Left ventricle myocardium inferior (tissue), 1 donor: ENCODE measurements around the gene APBA1. TPM values are rescaled to one million over a fixed set of nuclear protein-coding genes. Genes with fewer than 3 reads are reported as not detected.

Experiments used
- DNase-seq: peaks from one replicate; pipeline ENCODE4 v3.0.0-alpha.2; 2020
- H3K27ac ChIP-seq: fragments of 200-600 bp; replicated peaks from 2 replicates; pipeline ENCODE4 v1.8.0; 2021
- H3K27me3 ChIP-seq: fragments of 200-600 bp; 2 replicates; pipeline ENCODE4 v1.8.0; 2021; ENCODE audit warnings: low read depth
- H3K36me3 ChIP-seq: fragments of 200-600 bp; 2 replicates; pipeline ENCODE4 v1.8.0; 2021
- H3K4me1 ChIP-seq: fragments of 200-600 bp; 2 replicates; pipeline ENCODE4 v1.8.0; 2021
- H3K4me3 ChIP-seq: fragments of 200-600 bp; 2 replicates; pipeline ENCODE4 v1.8.0; 2021; ENCODE audit warnings: mild to moderate bottlenecking, moderate library complexity
- H3K9me3 ChIP-seq: fragments of 200-600 bp; replicated peaks from 2 replicates; pipeline ENCODE4 v1.8.0; 2021
- intact Hi-C: fragments of 100-400 bp; cut with micrococcal nuclease; formaldehyde crosslinking; loops from one replicate; pipeline ENCODE4 v1.11.0; 2022
- total RNA-seq: library from RNA; stranded (reverse); fragmentation: NEBNext Ultra II Directional; extraction: Animal tissue kit (Norgen Biotek cat#: 25700); gene quantifications from one replicate; pipeline ENCODE4 v1.2.1, GENCODE V29; 2021
- TF ChIP-seq, protein P1 (sequence below): fragments of 200-600 bp; IDR thresholded peaks from 2 replicates; pipeline ENCODE4 v1.8.0; 2021; ENCODE audit warnings: antibody characterized with exemption, mild to moderate bottlenecking, borderline replicate concordance
- donor health status: DM: no; HTN: yes; CAD: no; lungs with severe emphysema.

The APBA1 gene
- total RNA-seq, 1 donor from 2014 or later = 3.0 TPM

GRCh38 chr9:69604568-69605219 is 67.5 kb downstream of the APBA1 start:
- H3K27me3 ChIP-seq = no peaks in the 10 kb centered on the region
- H3K27ac ChIP-seq = no peak overlapping the region
- no peak overlapping the region for H3K4me3 ChIP-seq
- DNase-seq = no peak
- intact Hi-C loops = no loop called here
- H3K36me3 ChIP-seq = no peaks in the 10 kb centered on the region
- TF ChIP-seq, protein P1, sequence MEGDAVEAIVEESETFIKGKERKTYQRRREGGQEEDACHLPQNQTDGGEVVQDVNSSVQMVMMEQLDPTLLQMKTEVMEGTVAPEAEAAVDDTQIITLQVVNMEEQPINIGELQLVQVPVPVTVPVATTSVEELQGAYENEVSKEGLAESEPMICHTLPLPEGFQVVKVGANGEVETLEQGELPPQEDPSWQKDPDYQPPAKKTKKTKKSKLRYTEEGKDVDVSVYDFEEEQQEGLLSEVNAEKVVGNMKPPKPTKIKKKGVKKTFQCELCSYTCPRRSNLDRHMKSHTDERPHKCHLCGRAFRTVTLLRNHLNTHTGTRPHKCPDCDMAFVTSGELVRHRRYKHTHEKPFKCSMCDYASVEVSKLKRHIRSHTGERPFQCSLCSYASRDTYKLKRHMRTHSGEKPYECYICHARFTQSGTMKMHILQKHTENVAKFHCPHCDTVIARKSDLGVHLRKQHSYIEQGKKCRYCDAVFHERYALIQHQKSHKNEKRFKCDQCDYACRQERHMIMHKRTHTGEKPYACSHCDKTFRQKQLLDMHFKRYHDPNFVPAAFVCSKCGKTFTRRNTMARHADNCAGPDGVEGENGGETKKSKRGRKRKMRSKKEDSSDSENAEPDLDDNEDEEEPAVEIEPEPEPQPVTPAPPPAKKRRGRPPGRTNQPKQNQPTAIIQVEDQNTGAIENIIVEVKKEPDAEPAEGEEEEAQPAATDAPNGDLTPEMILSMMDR = no peak
- H3K9me3 ChIP-seq = no peaks in the 10 kb centered on the region
- H3K4me1 ChIP-seq = peaks cover 14% of the 10 kb centered on the region

- Histone ChIP-seq H3K9me3 (no peaks in the 10 kb centered on the region), H3K27me3 (no peaks in the 10 kb centered on the region), H3K4me3 (no peak overlapping the region), H3K4me1 (peaks cover 19% of the 10 kb centered on the region), H3K36me3 (no peaks in the 10 kb centered on the region), H3K27ac (no peak overlapping the region)
- DNase-seq = no peak
- TF ChIP-seq, protein P1 = no peak
- intact Hi-C loops = no loop called here
These were observed 68.5 kb downstream of the APBA1 start for GRCh38 chr9:69603656-69604055.

GRCh38 chr9:69602773-69603172 is 69.4 kb downstream of the APBA1 start:
- TF ChIP-seq, protein P1 = no peak
- no peak for DNase-seq
- Histone ChIP-seq H3K36me3 (no peaks in the 10 kb centered on the region), H3K9me3 (no peaks in the 10 kb centered on the region), H3K4me3 (no peak overlapping the region), H3K27me3 (no peaks in the 10 kb centered on the region), H3K27ac (no peak overlapping the region), H3K4me1 (peaks cover 19% of the 10 kb centered on the region)
- intact Hi-C loops = no loop called here

DNA sequence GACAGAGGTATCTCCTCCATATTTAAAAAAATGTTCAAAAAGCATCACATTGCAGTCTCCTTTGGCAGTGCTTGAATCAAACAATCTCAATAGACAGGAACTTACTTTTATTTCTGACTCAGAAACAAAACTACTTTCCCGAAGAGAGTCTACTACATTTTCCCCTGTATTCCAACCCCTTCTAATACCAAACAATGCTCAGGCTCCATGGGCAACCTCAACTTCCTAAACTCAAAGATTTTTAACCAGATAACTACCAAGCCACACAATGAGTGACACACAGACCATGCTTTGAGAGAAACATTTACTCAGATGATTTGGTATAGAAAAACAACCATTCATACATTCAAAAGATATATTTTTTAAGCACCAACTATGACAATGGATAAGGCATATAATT is 70.5 kb downstream of the APBA1 start:
- Histone ChIP-seq H3K4me3 (no peak overlapping the region), H3K27ac (no peak overlapping the region), H3K36me3 (no peaks in the 10 kb centered on the region), H3K4me1 (peaks cover 19% of the 10 kb centered on the region), H3K9me3 (no peaks in the 10 kb centered on the region), H3K27me3 (no peaks in the 10 kb centered on the region)
- TF ChIP-seq, protein P1 = no peak
- intact Hi-C loops = no loop called here
- DNase-seq = no peak

DNA sequence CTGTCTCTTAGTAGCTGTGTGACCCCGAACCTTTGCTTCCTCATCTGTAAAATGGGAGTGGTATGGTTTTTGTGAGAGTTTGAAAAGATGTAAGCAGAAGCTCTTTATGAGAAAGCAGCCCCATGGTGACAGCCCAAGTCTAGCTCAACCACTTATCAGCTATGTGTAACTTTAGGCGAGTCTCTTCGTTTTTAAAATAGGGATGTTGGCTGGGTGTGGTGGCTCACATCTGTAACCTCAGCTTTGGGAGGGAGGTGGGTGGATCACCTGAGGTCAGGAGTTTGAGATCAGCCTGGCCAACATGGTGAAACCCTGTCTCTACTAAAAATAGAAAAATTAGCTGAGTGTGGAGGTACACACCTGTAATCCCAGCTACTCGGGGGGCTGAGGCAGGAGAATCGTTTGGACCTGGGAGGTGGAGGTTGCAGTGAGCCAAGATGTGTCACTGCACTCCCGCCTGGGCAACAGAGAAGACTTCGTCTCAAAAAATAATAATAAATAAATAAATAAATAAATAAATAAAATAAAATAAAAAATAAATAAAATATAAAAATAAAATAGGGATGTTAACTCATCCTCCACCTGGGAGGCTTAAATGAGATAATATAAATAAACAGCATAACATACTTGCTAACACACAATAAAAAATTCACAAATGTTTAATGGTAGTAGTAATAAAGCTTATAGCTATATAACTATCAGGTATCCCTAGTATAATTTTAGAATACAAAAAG is 71.7 kb downstream of the APBA1 start:
- no peaks in the 10 kb centered on the region for H3K9me3 ChIP-seq
- no peaks in the 10 kb centered on the region for H3K27me3 ChIP-seq
- peaks cover 19% of the 10 kb centered on the region for H3K4me1 ChIP-seq
- H3K36me3 ChIP-seq = no peaks in the 10 kb centered on the region
- H3K27ac ChIP-seq = no peak overlapping the region
- H3K4me3 ChIP-seq = no peak overlapping the region
- intact Hi-C loops = no loop called here
- TF ChIP-seq, protein P1 = no peak
- no peak for DNase-seq
